SJSA1 (cell line): ENCODE data around the gene NANS. TPM values are rescaled to one million over a fixed set of nuclear protein-coding genes. Genes with fewer than 3 reads are reported as not detected.
"Not testable (repeated sequence)": the region's sequence is repeated elsewhere in the genome, so short reads cannot be mapped to it uniquely, and the experiment has no call there.

Experiments used
- DNase-seq, 2 experiments: peaks; one replicate each; pipeline ENCODE4 v3.0.0-alpha.2; 2015 to 2020; ENCODE audit warnings: low spot score in 2 of 2, low read depth in 1 of 2
- H3K27ac ChIP-seq: fragments of 250-450 bp; sonication (Bioruptor Pico); 2 replicates; pipeline ENCODE4 v1.5.1; 2020; ENCODE audit warnings: mild to moderate bottlenecking, moderate library complexity
- H3K27me3 ChIP-seq: fragments of 250-450 bp; sonication (Bioruptor Pico); replicated peaks from 2 replicates; pipeline ENCODE4 v1.5.1; 2020; ENCODE audit warnings: mild to moderate bottlenecking, moderate library complexity
- H3K36me3 ChIP-seq: fragments of 250-450 bp; sonication (Bioruptor Pico); 2 replicates; pipeline ENCODE4 v1.5.1; 2020; ENCODE audit warnings: mild to moderate bottlenecking
- H3K4me1 ChIP-seq: fragments of 250-450 bp; sonication (Bioruptor Pico); replicated peaks from 2 replicates; pipeline ENCODE4 v1.6.1; 2021; ENCODE audit warnings: mild to moderate bottlenecking
- H3K4me3 ChIP-seq: fragments of 250-450 bp; sonication (Bioruptor Pico); 2 replicates; pipeline ENCODE4 v1.5.1; 2020; ENCODE audit warnings: mild to moderate bottlenecking
- H3K9me3 ChIP-seq: fragments of 250-450 bp; sonication (Bioruptor Pico); replicated peaks from 2 replicates; pipeline ENCODE4 v1.5.1; 2020; ENCODE audit warnings: mild to moderate bottlenecking
- total RNA-seq: library from RNA; depleted of rRNA; stranded (reverse); fragments of >200 nt; shearing (Covaris generic); gene quantifications from 2 replicates; pipeline ENCODE4 v1.2.3, GENCODE V29; 2014

NANS gene
- total RNA-seq, 1 experiment from 2014 or later = 160 TPM

DNA sequence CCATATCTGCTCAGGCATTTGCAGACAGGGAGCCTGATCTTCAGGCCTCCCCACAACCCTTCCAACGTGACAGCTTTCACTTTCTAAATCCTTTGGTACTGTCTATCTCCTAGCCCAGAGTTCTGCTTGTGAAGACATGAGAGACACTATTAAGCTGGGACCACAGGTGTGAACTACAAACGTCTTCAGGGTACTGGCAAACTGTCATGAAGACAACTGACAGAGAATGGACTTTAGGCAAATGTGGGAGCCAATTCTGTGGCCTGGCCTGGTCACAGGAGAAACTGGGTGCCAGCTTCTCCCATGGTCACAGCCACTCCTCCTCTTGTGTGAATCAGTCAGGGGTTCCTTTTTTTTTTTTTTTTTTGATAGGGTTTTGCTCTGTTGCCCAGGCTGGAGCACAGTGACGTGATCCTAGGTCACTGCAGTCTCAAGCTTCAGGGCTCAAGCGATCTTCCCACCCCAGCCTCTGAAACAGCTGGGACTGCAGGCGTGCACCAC, 52.0 kb downstream of the NANS start:
- no peak for DNase-seq
- H3K27me3 ChIP-seq = no peaks in the 10 kb centered on the region
- H3K9me3 ChIP-seq = no peaks in the 10 kb centered on the region
- H3K36me3 ChIP-seq = 0 out of 2 replicates have a peak, but pooled peaks cover 3% of the 10 kb centered on the region
- no peaks in the 10 kb centered on the region for H3K4me1 ChIP-seq
- no peak overlapping the region for H3K27ac ChIP-seq
- H3K4me3 ChIP-seq = no peak overlapping the region

DNA sequence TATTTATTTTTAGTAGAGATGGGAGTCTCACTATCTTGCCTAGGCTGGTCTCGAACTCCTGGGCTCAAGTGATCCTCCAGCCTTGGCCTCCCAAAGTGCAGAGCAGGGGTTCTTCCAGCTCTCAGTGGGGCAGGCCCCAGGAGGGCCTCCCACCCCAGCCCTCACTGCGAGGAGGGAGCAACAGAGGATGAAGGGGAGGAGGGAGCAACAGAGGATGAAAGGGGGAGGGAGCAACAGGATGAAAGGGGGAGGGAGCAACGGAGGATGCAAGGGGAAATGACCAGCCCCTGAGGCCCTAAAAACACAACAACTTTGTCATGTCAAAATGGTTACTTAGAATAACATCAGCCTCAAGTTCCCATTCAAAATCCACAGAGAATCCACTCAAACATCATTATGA, 52.5 kb downstream of the NANS start:
- H3K4me1 ChIP-seq = no peaks in the 10 kb centered on the region
- H3K9me3 ChIP-seq = no peaks in the 10 kb centered on the region
- H3K27me3 ChIP-seq = no peaks in the 10 kb centered on the region
- H3K36me3 ChIP-seq = 0 out of 2 replicates have a peak, but pooled peaks cover 3% of the 10 kb centered on the region
- no peak for DNase-seq
- H3K27ac ChIP-seq = no peak overlapping the region
- H3K4me3 ChIP-seq = no peak overlapping the region

DNA sequence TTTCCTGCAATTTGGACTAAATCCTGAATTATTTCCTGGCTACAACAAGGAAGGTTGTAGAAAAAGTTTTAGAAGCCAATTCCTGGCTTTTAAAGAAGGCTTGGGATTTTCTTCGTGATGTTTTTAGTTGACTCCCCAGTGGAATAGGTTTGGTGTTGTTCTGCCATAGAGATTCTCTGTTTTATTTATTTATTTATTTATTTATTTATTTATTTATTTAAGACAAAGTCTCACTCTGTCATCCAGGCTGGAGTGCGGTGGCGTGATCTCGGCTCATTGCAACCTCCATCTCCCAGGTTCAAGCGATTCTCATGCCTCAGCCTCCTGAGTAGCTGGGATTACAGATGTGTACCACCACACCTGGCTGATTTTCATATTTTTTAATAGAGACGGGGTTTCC, 60.6 kb downstream of the NANS start:
- not testable (repeated sequence) for H3K4me3 ChIP-seq, H3K4me1 ChIP-seq, DNase-seq, H3K27ac ChIP-seq, H3K27me3 ChIP-seq, H3K36me3 ChIP-seq, H3K9me3 ChIP-seq

DNA sequence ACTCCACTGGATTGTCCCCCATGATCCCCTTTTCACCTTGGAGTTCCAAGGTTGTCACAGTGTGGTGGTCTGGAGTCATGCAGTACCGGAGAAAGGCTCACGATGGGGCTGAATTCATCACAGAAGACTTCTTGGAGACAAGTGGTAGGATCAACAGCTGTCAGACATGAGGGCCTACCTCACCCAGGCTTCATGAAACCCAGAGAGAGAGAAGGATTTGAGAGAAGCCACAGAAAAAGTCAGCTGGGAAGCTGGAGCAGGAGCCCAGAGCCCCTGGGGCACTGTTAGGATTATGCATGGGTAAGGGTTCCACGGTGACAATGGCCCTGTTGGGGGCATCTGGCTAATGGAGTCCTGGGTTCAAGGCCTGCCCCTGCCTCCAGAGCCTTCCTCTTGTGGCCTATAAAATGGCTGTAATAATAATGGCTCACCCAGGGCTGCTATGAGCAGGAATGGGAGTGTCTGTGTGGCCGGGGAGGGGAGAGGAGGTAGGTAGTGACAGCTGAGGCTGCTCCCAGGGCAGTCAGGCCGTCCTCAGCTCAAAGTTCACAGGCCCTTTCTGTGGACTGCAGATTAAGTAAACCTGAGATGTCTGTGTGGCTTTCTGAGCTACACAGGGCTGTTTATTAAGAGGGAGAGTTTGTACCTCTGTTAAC, 61.6 kb downstream of the NANS start:
- H3K27ac ChIP-seq = no peak overlapping the region
- peak in 1 of 2 experiments; percentile 14 for DNase-seq
- H3K36me3 ChIP-seq = no peaks in the 10 kb centered on the region

DNA sequence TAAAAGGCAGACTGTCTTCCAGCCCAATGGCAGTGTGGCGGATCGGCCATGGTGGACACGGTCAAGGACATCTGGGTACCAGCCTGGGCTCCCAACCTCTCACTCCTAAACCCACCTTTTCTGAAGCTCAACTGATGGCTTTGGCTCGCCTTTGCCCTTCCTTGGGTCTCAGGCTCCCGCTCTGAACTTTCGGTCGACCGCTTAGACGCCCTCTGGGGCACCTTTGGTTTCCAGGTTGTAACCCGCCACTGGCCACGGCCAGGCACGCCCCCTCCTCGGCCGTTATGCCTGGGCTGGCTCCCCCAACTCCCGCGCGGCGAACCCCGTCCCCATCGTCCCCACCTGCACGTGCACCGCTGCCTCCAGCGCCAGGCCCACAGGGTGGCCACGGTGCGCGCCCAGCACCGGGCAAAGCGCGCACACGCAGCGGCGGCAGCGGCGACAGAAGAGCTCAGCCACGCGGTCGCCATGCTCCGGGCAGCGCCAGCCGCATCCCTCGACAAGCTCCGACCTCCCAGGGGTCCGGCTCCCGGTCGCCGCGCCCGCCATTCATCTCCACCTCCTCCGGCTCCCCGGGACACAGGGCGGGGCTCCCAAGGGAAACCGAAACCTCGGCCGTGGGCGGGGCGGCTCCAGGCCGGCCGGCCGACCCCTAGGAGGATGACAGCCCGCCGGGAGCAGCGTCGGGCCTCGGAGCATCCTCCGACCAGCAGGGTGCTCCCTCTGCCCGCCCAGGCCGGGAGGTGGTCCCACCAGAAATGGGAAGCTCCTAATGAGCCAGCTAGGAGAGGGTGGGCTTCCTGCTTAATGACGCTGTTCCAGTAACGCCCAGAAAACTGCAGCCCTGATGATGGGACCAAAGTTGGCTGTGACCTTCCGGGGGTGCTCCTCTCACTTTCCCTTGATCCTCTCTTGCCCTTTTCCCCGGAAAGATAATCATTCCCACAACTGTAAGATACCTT, 62.4 kb downstream of the NANS start, which contains the start of gene TRIM14:
TSS of gene TRIM14 (minus strand) at position 583 of the 962 bp plus-strand sequence. CDS start at position 549, 34 bp downstream.
- 0 out of 2 replicates have a peak within 1 kb of the TSS, but pooled peaks have one; percentile 3 for H3K27ac ChIP-seq
- no peaks in the 10 kb centered on the region for H3K36me3 ChIP-seq
- no peaks in the 10 kb centered on the region for H3K27me3 ChIP-seq
- H3K4me1 ChIP-seq = peaks cover 8% of the 10 kb centered on the region
- H3K4me3 ChIP-seq = peak within 1 kb of the TSS; percentile 60
- no peaks in the 10 kb centered on the region for H3K9me3 ChIP-seq
- DNase-seq = peak; percentile 71 to 79

More for the DNA sequence above, 61.6 kb downstream of the NANS start:
- no peaks in the 10 kb centered on the region for H3K9me3 ChIP-seq
- peak overlapping the region; percentile 60 for H3K4me3 ChIP-seq
- H3K4me1 ChIP-seq = peaks cover 8% of the 10 kb centered on the region
- no peaks in the 10 kb centered on the region for H3K27me3 ChIP-seq

DNA sequence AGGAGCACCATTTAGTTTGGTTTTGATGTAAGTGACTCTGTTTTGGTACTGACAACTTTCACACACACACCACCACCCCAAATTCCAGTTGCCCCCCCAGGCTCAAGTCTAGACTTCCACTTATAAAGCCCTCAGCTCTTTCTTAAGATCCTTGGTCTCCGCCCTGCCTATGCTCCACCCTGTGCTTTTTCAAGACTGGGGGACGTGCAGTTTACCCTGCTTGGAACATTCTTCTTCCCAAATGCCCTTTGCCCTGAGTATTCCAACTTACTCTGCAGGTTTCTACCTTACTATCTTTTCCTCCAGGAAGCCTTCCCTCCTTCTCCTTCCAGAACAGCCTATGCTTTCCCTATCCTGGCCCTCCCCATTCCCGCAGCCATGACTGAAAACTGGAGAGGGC, 63.9 kb downstream of the NANS start:
- H3K27ac ChIP-seq = no peak overlapping the region

DNA sequence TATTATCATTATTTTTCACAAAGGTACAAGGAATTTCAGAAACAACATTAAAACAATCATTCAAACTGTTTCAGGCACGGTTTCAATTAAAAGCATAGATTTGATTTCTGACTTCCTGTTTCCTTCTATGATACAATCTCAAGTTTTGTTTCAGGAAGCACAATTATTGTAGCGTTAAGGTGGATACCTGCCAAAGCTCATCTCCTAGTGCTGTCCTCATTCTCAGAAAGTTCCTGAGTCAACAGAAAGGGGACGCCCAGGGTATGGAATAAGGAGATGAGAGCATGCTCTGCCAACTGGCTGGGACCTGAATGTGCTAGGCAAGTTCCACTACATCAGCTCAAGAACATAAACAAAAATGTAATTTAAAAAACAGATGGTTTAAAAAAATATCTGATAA, 64.5 kb downstream of the NANS start:
- no peaks in the 10 kb centered on the region for H3K36me3 ChIP-seq
- H3K27ac ChIP-seq = no peak overlapping the region
- no peak overlapping the region for H3K4me3 ChIP-seq
- H3K9me3 ChIP-seq = no peaks in the 10 kb centered on the region
- no peaks in the 10 kb centered on the region for H3K27me3 ChIP-seq
- H3K4me1 ChIP-seq = peaks cover 8% of the 10 kb centered on the region
- no peak for DNase-seq

More for the DNA sequence above, 63.9 kb downstream of the NANS start:
- H3K4me1 ChIP-seq = peaks cover 8% of the 10 kb centered on the region
- H3K9me3 ChIP-seq = no peaks in the 10 kb centered on the region
- H3K27me3 ChIP-seq = no peaks in the 10 kb centered on the region
- DNase-seq = no peak
- H3K36me3 ChIP-seq = no peaks in the 10 kb centered on the region
- H3K4me3 ChIP-seq = no peak overlapping the region

DNA sequence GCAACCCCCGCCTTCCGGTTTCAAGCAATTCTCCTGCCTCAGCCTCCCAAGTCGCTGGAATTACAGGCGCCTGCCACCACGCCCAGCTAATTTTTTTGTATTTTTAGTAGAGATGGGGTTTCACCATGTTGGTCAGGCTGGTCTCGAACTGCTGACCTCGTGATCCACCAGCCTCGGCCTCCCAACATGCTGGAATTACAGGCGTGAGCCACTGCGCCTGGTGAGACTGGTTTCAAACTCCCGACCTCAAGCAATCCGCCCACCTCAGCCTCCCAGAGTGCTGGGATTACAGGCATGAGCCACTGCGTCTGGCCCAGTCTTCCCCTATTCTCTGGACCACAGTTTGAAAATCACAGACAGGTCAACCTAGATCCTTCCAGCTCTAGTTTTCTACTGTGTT, 67.6 kb downstream of the NANS start:
- not testable (repeated sequence) for H3K27ac ChIP-seq, H3K4me1 ChIP-seq, H3K27me3 ChIP-seq, DNase-seq, H3K36me3 ChIP-seq, H3K4me3 ChIP-seq, H3K9me3 ChIP-seq

DNA sequence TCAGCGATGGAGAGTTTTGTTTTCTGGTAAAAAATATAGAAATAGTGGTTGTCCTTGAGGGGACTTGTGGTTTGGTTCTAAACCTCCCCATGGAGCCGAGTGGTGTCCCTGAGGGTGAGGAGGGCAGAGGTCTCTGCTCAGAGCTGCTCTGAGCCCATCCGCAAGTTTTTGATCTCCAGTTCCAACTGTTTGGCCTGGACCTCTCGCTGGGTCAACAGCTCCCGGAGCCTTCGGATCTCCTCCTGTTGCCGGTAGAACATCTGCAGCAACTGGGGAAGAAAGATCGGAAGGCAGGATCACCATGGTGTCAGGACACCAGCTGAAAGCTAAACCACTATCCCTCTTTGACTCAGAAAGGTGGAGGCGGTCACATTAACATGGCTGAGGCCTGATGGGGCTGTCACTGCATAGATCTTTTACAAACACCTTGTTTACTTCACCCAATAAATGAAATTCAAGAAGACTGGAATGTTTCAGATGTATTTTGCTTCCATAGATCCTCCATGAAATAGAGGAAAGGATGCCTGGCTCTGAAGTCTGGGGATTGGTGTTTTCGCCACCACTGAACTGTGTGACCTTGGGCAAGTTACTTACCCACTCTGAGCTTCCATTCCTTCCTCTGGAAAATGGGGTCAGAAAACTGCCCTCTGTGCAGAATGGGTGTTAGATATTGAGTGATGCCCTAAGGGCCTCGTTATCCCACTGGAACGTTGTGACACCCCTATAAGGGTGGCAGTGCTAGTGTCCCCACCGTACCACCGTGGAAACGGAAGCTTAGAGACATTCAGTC, 68.3 kb downstream of the NANS start:
- H3K27me3 ChIP-seq = no peaks in the 10 kb centered on the region
- DNase-seq = no peak
- H3K4me1 ChIP-seq = no peaks in the 10 kb centered on the region
- no peak overlapping the region for H3K27ac ChIP-seq
- no peak overlapping the region for H3K4me3 ChIP-seq
- H3K36me3 ChIP-seq = no peaks in the 10 kb centered on the region
- no peaks in the 10 kb centered on the region for H3K9me3 ChIP-seq

DNA sequence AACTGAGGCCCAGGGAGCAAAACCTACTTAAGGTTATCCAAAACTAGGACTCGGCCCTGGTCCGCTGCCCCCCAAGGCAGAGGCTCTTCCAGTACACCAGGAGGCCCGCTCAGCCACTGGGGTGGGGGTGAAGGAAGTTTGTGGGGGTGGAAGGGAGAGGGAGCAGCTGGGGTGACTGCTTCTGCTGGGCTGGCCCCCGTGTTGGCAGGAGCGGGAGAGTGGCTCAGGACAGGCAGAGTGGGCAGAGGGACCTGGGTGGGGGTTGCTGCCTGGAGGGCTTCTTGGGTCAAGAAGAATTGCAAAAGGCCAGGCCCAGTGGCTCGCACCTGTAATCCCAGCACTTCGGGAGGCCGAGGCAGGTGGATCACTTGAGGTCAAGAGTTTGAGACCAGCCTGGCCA, 70.7 kb downstream of the NANS start:
- Histone ChIP-seq H3K27me3 (no peaks in the 10 kb centered on the region), H3K36me3 (no peaks in the 10 kb centered on the region), H3K9me3 (no peaks in the 10 kb centered on the region), H3K4me3 (no peak overlapping the region), H3K4me1 (no peaks in the 10 kb centered on the region), H3K27ac (no peak overlapping the region)
- no peak for DNase-seq

DNA sequence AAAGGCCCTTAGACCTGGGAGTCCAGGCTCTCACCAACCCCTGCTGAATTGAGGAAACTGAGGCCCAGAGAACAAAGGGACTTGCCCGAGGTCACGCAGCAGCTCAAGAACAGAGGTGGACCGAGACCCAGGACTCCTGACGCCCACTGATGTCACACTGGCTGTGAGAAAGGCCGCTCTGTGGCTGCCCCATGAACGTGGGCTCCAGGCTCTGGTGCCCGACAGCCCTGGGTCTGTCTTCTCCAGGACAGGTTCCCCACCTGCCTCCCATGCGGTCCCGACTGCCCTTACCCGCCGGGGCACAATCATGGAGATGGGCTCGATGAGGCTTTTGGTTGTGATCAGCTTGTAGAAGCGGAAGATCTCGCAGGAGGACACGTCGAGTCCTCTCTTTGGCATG, 71.8 kb downstream of the NANS start:
- no peak for DNase-seq
- H3K36me3 ChIP-seq = no peaks in the 10 kb centered on the region

DNA sequence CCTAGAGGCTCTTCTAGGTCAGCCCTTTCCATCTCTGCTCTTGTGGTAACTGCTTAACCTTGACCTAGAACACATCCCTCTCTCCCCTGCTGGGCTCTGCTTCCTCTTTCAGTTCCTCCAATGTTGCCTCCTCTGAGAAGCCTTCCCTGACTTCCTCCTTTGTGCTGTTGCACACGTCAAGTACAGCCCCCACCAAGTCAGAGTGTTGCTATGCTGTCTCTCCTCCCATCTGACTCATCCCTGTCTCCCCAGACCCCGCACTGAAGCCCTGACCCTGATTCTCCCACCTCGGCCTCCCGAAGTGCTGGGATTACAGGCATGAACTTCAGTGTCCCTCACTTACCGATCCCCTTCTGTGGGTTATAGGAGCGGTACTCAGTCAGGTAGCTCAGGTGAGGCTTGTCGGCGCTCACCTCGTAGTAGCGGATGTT, 72.9 kb downstream of the NANS start:
- Histone ChIP-seq H3K4me3 (no peak overlapping the region), H3K4me1 (no peaks in the 10 kb centered on the region), H3K27ac (no peak overlapping the region), H3K27me3 (no peaks in the 10 kb centered on the region), H3K36me3 (no peaks in the 10 kb centered on the region), H3K9me3 (no peaks in the 10 kb centered on the region)
- DNase-seq = no peak

More for the DNA sequence above, 71.8 kb downstream of the NANS start:
- Histone ChIP-seq H3K27me3 (no peaks in the 10 kb centered on the region), H3K9me3 (no peaks in the 10 kb centered on the region), H3K4me3 (no peak overlapping the region), H3K4me1 (no peaks in the 10 kb centered on the region), H3K27ac (no peak overlapping the region)

DNA sequence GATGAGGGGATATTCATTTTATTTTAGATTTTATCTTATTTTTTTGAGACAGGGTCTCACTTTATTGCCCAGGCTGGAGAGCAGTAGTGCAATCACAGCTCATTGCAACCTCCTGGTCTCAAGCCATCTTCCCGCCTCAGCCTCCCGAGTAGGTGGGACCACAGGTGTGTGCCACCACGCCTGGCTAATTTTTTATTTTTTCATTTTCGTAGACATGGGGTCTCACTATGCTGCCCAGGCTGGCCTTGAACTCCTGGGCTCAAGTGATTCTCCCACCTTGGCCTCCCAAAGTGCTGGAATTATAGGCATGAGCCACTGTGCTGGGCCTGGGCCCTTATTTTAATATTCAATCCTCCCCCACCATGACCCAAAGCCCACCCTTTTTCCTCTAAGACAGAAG, 73.5 kb downstream of the NANS start:
- H3K36me3 ChIP-seq, H3K27ac ChIP-seq, H3K9me3 ChIP-seq, DNase-seq, H3K27me3 ChIP-seq, H3K4me3 ChIP-seq, H3K4me1 ChIP-seq: not testable (repeated sequence)
